ENCODE results near the gene SPOCD1.
A peak's percentile ranks its signal among the peaks of the same experiment; 100 is the strongest.

SPOCD1 gene

GRCh38 chr1:31799895-31800673 is 15.7 kb downstream of the SPOCD1 start:
- no peak for DNase-seq

- DNase-seq: no peak
Measured at GRCh38 chr1:31799196-31799894, 16.5 kb downstream of the SPOCD1 start.

GRCh38 chr1:31798433-31799195 is 17.2 kb downstream of the SPOCD1 start:
- no peak for DNase-seq

GRCh38 chr1:31798086-31798432 is 17.8 kb downstream of the SPOCD1 start:
- DNase-seq: no peak

- DNase-seq: no peak
Measured at GRCh38 chr1:31797216-31797615, 18.6 kb downstream of the SPOCD1 start.

- DNase-seq: no peak
Measured at GRCh38 chr1:31796707-31797106, 19.1 kb downstream of the SPOCD1 start.

GRCh38 chr1:31795801-31796621 is 19.8 kb downstream of the SPOCD1 start:
- no peak for DNase-seq

- no peak for DNase-seq
Measured at GRCh38 chr1:31795096-31795675, 20.6 kb downstream of the SPOCD1 start.

- no peak for DNase-seq
Measured at GRCh38 chr1:31793586-31794285, 22.1 kb downstream of the SPOCD1 start.

- no peak for DNase-seq
Measured at GRCh38 chr1:31793086-31793485, 22.7 kb downstream of the SPOCD1 start.

- no peak for DNase-seq
Measured at GRCh38 chr1:31792541-31792940, 23.3 kb downstream of the SPOCD1 start.

- no peak for DNase-seq
Measured at GRCh38 chr1:31792116-31792515, 23.7 kb downstream of the SPOCD1 start.

- no peak for DNase-seq
Measured at GRCh38 chr1:31791131-31791858, 24.5 kb downstream of the SPOCD1 start.

GRCh38 chr1:31790641-31791091 is 25.2 kb downstream of the SPOCD1 start:
- DNase-seq: no peak

GRCh38 chr1:31790140-31790539 is 25.7 kb downstream of the SPOCD1 start:
- DNase-seq: no peak

GRCh38 chr1:31789259-31790065 is 26.4 kb downstream of the SPOCD1 start:
- peak; percentile 78 to 83 for DNase-seq

- DNase-seq: no peak
Measured at GRCh38 chr1:31788825-31789256, 27.0 kb downstream of the SPOCD1 start.

GRCh38 chr1:31788138-31788824 is 27.5 kb downstream of the SPOCD1 start:
- peak; percentile 51 to 86 for DNase-seq

- no peak for DNase-seq
Measured at GRCh38 chr1:31787786-31788137, 28.1 kb downstream of the SPOCD1 start.

- no peak for DNase-seq
Measured at GRCh38 chr1:31787261-31787660, 28.6 kb downstream of the SPOCD1 start.

Measured in bone marrow (tissue), 2 donors.